ENCODE data around the gene SUGCT. TPM values are rescaled to one million over a fixed set of nuclear protein-coding genes. Genes with fewer than 3 reads are reported as not detected.
A peak's percentile ranks its signal among the peaks of the same experiment; 100 is the strongest.

SUGCT gene
- total and polyA plus RNA-seq, 2 of the 13 experiments (the other 11 are each of a cell fraction or from before 2014, with no cell fraction given), result 10.1 to 22.2 TPM

GRCh38 chr7:40134428-40135316, at the start of gene SUGCT, which contains the start of gene MPLKIP (continued):
- TF ChIP-seq ZNF574 (CRISPR knock-in tag; IDR thresholded peaks at IDR 0.05), result peak; percentile 92
- no peak for TF ChIP-seq SRY (CRISPR knock-in tag; IDR thresholded peaks at IDR 0.05)
- TF ChIP-seq ATF1 (CRISPR knock-in tag; IDR thresholded peaks at IDR 0.05), result 0 out of 2 replicates have a peak, but pooled peaks have one; percentile 16
- peak; percentile 90 for TF ChIP-seq ZFP82 (CRISPR knock-in tag; IDR thresholded peaks at IDR 0.05; ENCODE audit: borderline replicate concordance)
- 0 out of 2 replicates have a peak, but pooled peaks have one; percentile 16 for TF ChIP-seq HNF1A (IDR thresholded peaks at IDR 0.05; ENCODE audit: low read depth)
- peak; percentile 51; the same call in 1 of the 2 replicates for TF ChIP-seq HNF1A (CRISPR knock-in tag; IDR thresholded peaks at IDR 0.05; ENCODE audit: borderline replicate concordance)
- TF ChIP-seq DNMT1 (CRISPR knock-in tag; IDR thresholded peaks at IDR 0.05), result 0 out of 2 replicates have a peak, but pooled peaks have one; percentile 23
- TF ChIP-seq ZSCAN21 (CRISPR knock-in tag; IDR thresholded peaks at IDR 0.05; ENCODE audit: borderline replicate concordance), result peak; percentile 51; the same call in 1 of the 2 replicates
- TF ChIP-seq NR2F2 (IDR thresholded peaks at IDR 0.05; ENCODE audit: borderline replicate concordance, low read depth), result peak; percentile 63; the same call in 1 of the 2 replicates
- TF ChIP-seq KMT2B (CRISPR knock-in tag; IDR thresholded peaks at IDR 0.05), result peak; percentile 98
- no peak for TF ChIP-seq ZBTB49 (CRISPR knock-in tag; IDR thresholded peaks at IDR 0.05; ENCODE audit: borderline replicate concordance)
- peak; percentile 84 for TF ChIP-seq HOXA3 (CRISPR knock-in tag; IDR thresholded peaks at IDR 0.05)
- no peak for TF ChIP-seq HMGA1 (CRISPR knock-in tag; conservative IDR thresholded peaks at IDR 0.05)
- peak; percentile 42; the same call in 1 of the 2 replicates for TF ChIP-seq NCOR1 (IDR thresholded peaks at IDR 0.05; ENCODE audit: borderline replicate concordance, low read length)
- peak; percentile 89 for TF ChIP-seq ZFY (CRISPR knock-in tag; IDR thresholded peaks at IDR 0.05)
- no peak; the same call in 1 of the 2 replicates for TF ChIP-seq NFYC (CRISPR knock-in tag; IDR thresholded peaks at IDR 0.05)
- no peak for TF ChIP-seq ZNF496 (CRISPR knock-in tag; IDR thresholded peaks at IDR 0.05; ENCODE audit: insufficient replicate concordance)
- no peak for TF ChIP-seq ZNF17 (CRISPR knock-in tag; IDR thresholded peaks at IDR 0.05)
- peak; percentile 82 for TF ChIP-seq NR2C2 (CRISPR knock-in tag; IDR thresholded peaks at IDR 0.05; ENCODE audit: borderline replicate concordance)
